GM12878 (cell line): ENCODE data around the gene NYAP1. TPM values are rescaled to one million over a fixed set of nuclear protein-coding genes. Genes with fewer than 3 reads are reported as not detected.
A peak's percentile ranks its signal among the peaks of the same experiment; 100 is the strongest.

Source experiments
- ATAC-seq: fragments of 200-7000 bp; cut with Tn5 transposase; 3 replicates; pipeline ENCODE4 v1.9.1; 2020; ENCODE audit warnings: mild to moderate bottlenecking, moderate library complexity
- BruUV-seq: library from RNA; stranded (reverse); fragments of 400-500 nt; replicated peaks from 2 replicates; lab custom pipeline; 2021; lab: Mats Ljungman, UMichigan
- CTCF ChIA-PET: fragments of 300-600 bp; sonication (Branson Sonifier 250); formaldehyde crosslinking; extraction: SDS; loops from one replicate; lab custom pipeline; 2021; ENCODE audit warnings: inconsistent platforms; lab: Yijun Ruan, JAX
- POLR2A ChIA-PET: fragments of 350-600 bp; formaldehyde crosslinking; extraction: SDS; loops from one replicate; lab custom pipeline; 2021; ENCODE audit warnings: inconsistent platforms; lab: Charles Lee
- RAD21 ChIA-PET: fragments of 300-600 bp; sonication (Branson Sonifier 250); formaldehyde crosslinking; loops from one replicate; lab custom pipeline; 2023; ENCODE audit warnings: antibody characterized with exemption; ENCODE audit not compliant: unreplicated experiment; lab: Charles Lee
- SMC1A ChIA-PET: fragments of 300-600 bp; sonication (Branson Sonifier 250); formaldehyde crosslinking; loops from one replicate; lab custom pipeline; 2023; ENCODE audit not compliant: unreplicated experiment, uncharacterized antibody; lab: Charles Lee
- DNase-seq: peaks from one replicate; pipeline ENCODE4 v3.0.0-alpha.2; 2011; ENCODE audit warnings: low read depth, low spot score
- FAIRE-seq: peaks from 3 replicates; lab custom pipeline; 2011; peaks lifted over from hg19 to GRCh38; lab: Jason Lieb, UNC
- H2AFZ ChIP-seq: 2 replicates; pipeline ENCODE4 v1.6.0; 2011; ENCODE audit warnings: low read depth, low read length, control low read depth; ENCODE audit not compliant: control insufficient read depth
- H3K27ac ChIP-seq: 2 replicates; pipeline ENCODE4 v1.5.1; 2011; ENCODE audit warnings: control low read depth; ENCODE audit not compliant: control insufficient read depth, insufficient read depth
- H3K27me3 ChIP-seq, 2 experiments: replicated peaks in 1 of 2; 2 replicates each; pipeline versions ENCODE4 v1.6.0 to v1.6.1; 2011; ENCODE audit warnings: low read length in 1 of 2; ENCODE audit not compliant: control insufficient read depth in 2 of 2, insufficient read depth in 2 of 2
- H3K36me3 ChIP-seq, 2 experiments: 2 replicates each; pipeline ENCODE4 v1.5.1; 2011; ENCODE audit warnings: low read length in 1 of 2; ENCODE audit not compliant: control insufficient read depth in 2 of 2, insufficient read depth in 2 of 2
- H3K4me1 ChIP-seq: 2 replicates; pipeline ENCODE4 v1.6.1; 2011; ENCODE audit warnings: mild to moderate bottlenecking, low read length, moderate library complexity, mixed read lengths; ENCODE audit not compliant: control insufficient read depth, insufficient read depth
- H3K4me2 ChIP-seq: 2 replicates; pipeline ENCODE4 v1.6.0; 2011; ENCODE audit warnings: control low read depth; ENCODE audit not compliant: control insufficient read depth, insufficient read depth
- H3K4me3 ChIP-seq: fragments of 200-600 bp; sonication (generic); 2 replicates; pipeline ENCODE4 v1.5.1; 2016
- H3K79me2 ChIP-seq: 2 replicates; pipeline ENCODE4 v1.6.0; 2011; ENCODE audit warnings: low read length; ENCODE audit not compliant: control insufficient read depth, insufficient read depth
- H3K9ac ChIP-seq: 2 replicates; pipeline ENCODE4 v1.8.0; 2011; ENCODE audit warnings: low read length, control low read depth, mixed read lengths; ENCODE audit not compliant: control insufficient read depth, insufficient read depth
- H3K9me3 ChIP-seq: replicated peaks from 3 replicates; pipeline ENCODE4 v1.5.1; 2011; ENCODE audit warnings: mild to moderate bottlenecking, low read length; ENCODE audit not compliant: control insufficient read depth, insufficient read depth
- H4K20me1 ChIP-seq: 2 replicates; pipeline ENCODE4 v1.6.0; 2011; ENCODE audit not compliant: control insufficient read depth, insufficient read depth
- PRDM15 ChIP-seq: fragments of 450-650 bp; formaldehyde crosslinking; IDR thresholded peaks from 2 replicates; pipeline ENCODE4 v1.4.0; 2020; ENCODE audit warnings: mild to moderate bottlenecking, moderate library complexity
- ZBTB33 ChIP-seq: fragments of 450-650 bp; IDR thresholded peaks from 2 replicates; pipeline ENCODE4 v1.6.1; 2017; ENCODE audit warnings: mild to moderate bottlenecking
- WGBS: methylation state at CpG from one replicate; pipeline ENCODE4 v1.1.6; 2016; ENCODE audit warnings: low lambda C conversion rate; ENCODE audit not compliant: insufficient replicate concordance, insufficient coverage; ENCODE audit errors: missing lambda C conversion rate; 5-methylcytosine and 5-hydroxymethylcytosine counted together
- in situ Hi-C: fragments of 300-500 bp; cut with MboI; formaldehyde crosslinking; loops from 9 replicates; pipeline ENCODE4 v1.14.3; 2018; ENCODE audit warnings: mixed read lengths
- intact Hi-C: fragments of 100-400 bp; cut with micrococcal nuclease; formaldehyde crosslinking; loops from one replicate; pipeline ENCODE4 v1.14.2; 2022; ENCODE audit not compliant: unreplicated experiment
- polyA plus RNA-seq, 11 experiments: library from polyadenylated mRNA; depleted of rRNA in 4 of 11; unstranded in 6 of 11; stranded (reverse) in 5 of 11; fragments of >200 nt; fragmentation: Nextera tagmentation in 4 of 11; fragmentation: Illumina TruSeq in 1 of 11; extraction: Ambion mirVana in 4 of 11; extraction: Trizol in 1 of 11; gene quantifications; 1 replicate in 1 of 11; 2 replicates in 10 of 11; pipeline versions ENCODE4 v1.2.1 to v1.2.3, GENCODE V29; 2011 to 2016; ENCODE audit warnings: inconsistent platforms in 2 of 11, missing spikeins in 2 of 11, low read depth in 1 of 11
- total RNA-seq, 4 experiments: library from RNA; depleted of rRNA in 3 of 4; stranded (reverse); fragments of >200 nt in 3 of 4; fragmentation: Illumina TruSeq in 1 of 4; extraction: Trizol in 1 of 4; gene quantifications; 2 replicates each; pipeline versions ENCODE4 v1.2.1 to v1.2.3, GENCODE V29; 2013 to 2021

The NYAP1 gene
- total and polyA plus RNA-seq, 10 of the 15 experiments (the other 5 are each of a cell fraction or from before 2014, with no cell fraction given), result 0.04 to 0.28 (median 0.11) TPM; not detected in 6

- in situ Hi-C loops (no loop called here), intact Hi-C loops (no loop called here)
- DNase-seq, result no peak
- Histone ChIP-seq H3K4me3 (peak overlapping the region; percentile 91), H3K79me2 (peaks cover 54% of the 10 kb centered on the region), H4K20me1 (no peaks in the 10 kb centered on the region), H3K4me1 (peaks cover 24% of the 10 kb centered on the region), H3K27ac (peak overlapping the region; percentile 92), H2AFZ (no peak overlapping the region), H3K9ac (peak overlapping the region; percentile 83), H3K36me3 (peaks cover 5 to 16% of the 10 kb centered on the region in 2 experiments; a peak in 3 of 4 replicates), H3K4me2 (peak overlapping the region; percentile 94), H3K27me3 (no peaks in the 10 kb centered on the region), H3K9me3 (no peaks in the 10 kb centered on the region)
- RAD21 ChIA-PET, result interaction anchor here (0.7 kb wide), 1 partner anchor 271 kb away, joined by 3 read pairs; no protein-coding TSS in a partner anchor
- FAIRE-seq, result no peak
- no peak for ATAC-seq
- no TSS peak for BruUV-seq
- POLR2A ChIA-PET, result interaction anchor here (1.0 to 1.6 kb wide), 5 partner anchors 10 to 47 kb away, joined by 3 to 5 read pairs (median 4); no protein-coding TSS in a partner anchor
- SMC1A ChIA-PET, result interaction anchor here (0.6 to 1.4 kb wide), 6 partner anchors 16 to 69 kb away, joined by 3 to 6 read pairs (median 3); no protein-coding TSS in a partner anchor
- CTCF ChIA-PET, result interaction anchor here (0.5 to 1.9 kb wide), 7 partner anchors 8 to 125 kb away, joined by 3 to 8 read pairs (median 4); no protein-coding TSS in a partner anchor
- no peak for TF ChIP-seq PRDM15
- TF ChIP-seq ZBTB33, result 0 out of 2 replicates have a peak, but pooled peaks have one; percentile 15
- 62% methylated on average over 22 of the region's 22 CpGs for WGBS
Measured at GRCh38 chr7:100434297-100435144, 49.2 kb upstream of the NYAP1 start.
